Mesodermal cell (in vitro differentiated cells): ENCODE measurements around the gene CLIC1.

Source experiments
- H3K27ac ChIP-seq: 2 replicates; pipeline ENCODE4 v1.7.0; 2013; ENCODE audit warnings: mild to moderate bottlenecking, low read depth, low read length, moderate library complexity; ENCODE audit not compliant: severe bottlenecking
- H3K36me3 ChIP-seq: 2 replicates; pipeline ENCODE4 v1.7.1; 2013; ENCODE audit warnings: mild to moderate bottlenecking, low read length, moderate library complexity; ENCODE audit not compliant: control insufficient read depth, insufficient read depth
- H3K4me1 ChIP-seq: one replicate; pipeline ENCODE4 v1.7.1; 2013; ENCODE audit warnings: mild to moderate bottlenecking, low read length; ENCODE audit not compliant: insufficient read depth, control insufficient read depth, poor library complexity, severe bottlenecking
- H3K4me3 ChIP-seq: 2 replicates; pipeline ENCODE4 v1.7.0; 2013; ENCODE audit warnings: low read length, control low read depth, mild to moderate bottlenecking; ENCODE audit not compliant: insufficient read depth, poor library complexity, severe bottlenecking; ENCODE audit errors: extremely low read depth
- H3K9me3 ChIP-seq: 2 replicates; pipeline ENCODE4 v1.7.1; 2013; ENCODE audit warnings: mild to moderate bottlenecking, low read length, moderate library complexity; ENCODE audit not compliant: control insufficient read depth
- WGBS, 2 experiments: methylation state at CpG; one replicate each; pipeline ENCODE4 v1.1.5; 2013; ENCODE audit warnings: missing lambda C conversion rate in 2 of 2; ENCODE audit not compliant: insufficient coverage in 2 of 2; 5-methylcytosine and 5-hydroxymethylcytosine counted together

Gene CLIC1

DNA sequence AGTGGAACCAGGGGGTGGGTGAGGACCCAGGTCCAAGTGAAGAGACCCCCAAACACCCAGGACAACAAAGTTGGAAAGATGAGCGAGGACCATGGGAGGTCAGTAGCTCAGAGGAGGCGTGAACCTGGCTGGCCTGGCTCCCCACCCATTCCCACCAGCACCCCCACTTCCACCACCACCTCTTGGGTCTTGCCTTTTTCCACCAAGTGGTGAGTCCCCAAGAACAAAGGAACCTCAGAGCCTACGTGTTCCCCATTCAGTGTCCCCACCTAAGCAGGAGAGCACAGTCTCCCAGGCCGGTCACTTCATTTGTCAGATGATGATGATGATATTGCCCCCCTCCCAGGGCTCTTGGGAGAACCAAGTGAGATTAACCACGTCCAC, 41.3 kb upstream of the CLIC1 start:
- H3K36me3 ChIP-seq, result peaks cover 42% of the 10 kb centered on the region
- peak overlapping the region; percentile 23 for H3K27ac ChIP-seq
- H3K4me1 ChIP-seq, result peaks cover 12% of the 10 kb centered on the region
- no peak overlapping the region for H3K4me3 ChIP-seq
- 96 to 100% methylated on average over 3 to 5 of the region's 5 CpGs for WGBS, 2 experiments
- H3K9me3 ChIP-seq, result no peaks in the 10 kb centered on the region

DNA sequence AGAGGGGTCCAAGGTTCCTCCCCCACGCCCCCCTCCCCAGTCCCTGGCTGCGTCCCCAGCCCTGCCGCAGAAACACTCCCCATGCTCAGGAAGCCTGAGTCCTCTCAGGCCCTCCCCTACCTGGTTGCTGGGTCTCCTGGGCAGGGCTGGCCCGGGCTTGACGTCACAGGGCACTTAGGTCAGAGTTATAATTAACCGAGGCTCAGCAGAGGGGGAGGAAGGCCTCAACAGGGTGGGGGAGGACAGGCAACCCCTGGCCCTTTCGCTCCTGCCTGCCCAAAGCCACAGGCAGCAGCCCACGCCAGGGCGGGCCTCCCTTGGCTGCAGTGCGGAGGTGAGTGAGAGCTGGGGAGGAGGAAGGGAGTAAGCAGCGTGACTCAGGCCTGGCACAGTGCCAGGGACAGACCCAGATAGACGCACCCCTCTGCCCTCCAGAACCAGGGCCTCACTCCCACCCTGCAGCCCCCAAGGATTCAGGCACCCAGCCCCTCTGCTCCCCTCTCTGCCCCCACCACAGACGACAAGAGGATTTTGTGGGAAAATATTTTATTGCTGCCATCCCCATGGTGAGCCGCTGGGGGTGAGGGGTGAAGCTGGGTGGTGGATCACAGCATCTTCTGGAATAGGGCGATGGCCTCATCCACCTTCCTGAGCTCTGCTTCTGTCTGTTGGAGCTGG, 40.8 kb upstream of the CLIC1 start, which contains the start of gene VWA7:
TSS of gene VWA7 (minus strand) at position 340 of the 678 bp plus-strand sequence. CDS start 549 bp downstream, outside the sequence.
- no peaks in the 10 kb centered on the region for H3K9me3 ChIP-seq
- 36 to 80% methylated on average over 3 to 11 of the region's 15 CpGs for WGBS, 2 experiments
- peaks cover 12% of the 10 kb centered on the region for H3K4me1 ChIP-seq
- peak within 1 kb of the TSS; percentile 23 for H3K27ac ChIP-seq
- H3K4me3 ChIP-seq, result no peak within 1 kb of the TSS
- H3K36me3 ChIP-seq, result peaks cover 37% of the 10 kb centered on the region

DNA sequence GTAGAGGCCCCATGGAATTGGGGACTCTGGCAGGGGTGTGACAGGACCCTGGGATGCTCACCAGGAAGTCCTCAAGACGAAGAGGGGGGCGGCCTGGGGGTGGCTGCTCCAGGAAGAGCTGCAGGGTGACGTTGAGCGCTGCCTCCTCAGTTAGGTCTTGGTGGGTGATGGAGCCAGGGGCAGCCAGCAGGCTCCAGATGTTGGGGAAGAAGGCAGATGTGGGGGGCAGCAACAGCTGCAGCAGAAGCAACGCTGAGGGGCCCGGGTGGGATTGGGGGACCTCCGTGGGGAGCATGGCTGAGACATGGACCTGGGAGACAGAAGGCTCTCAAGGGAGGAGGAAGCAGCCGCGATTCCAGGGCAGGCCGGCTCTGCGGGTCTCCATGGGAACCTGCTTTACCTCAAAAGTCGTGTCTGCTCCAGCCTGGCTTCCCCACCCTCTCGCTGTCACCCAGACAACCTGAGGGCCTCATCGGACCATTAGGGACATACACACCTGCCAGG, 40.2 kb upstream of the CLIC1 start:
- Histone ChIP-seq H3K36me3 (peaks cover 31% of the 10 kb centered on the region), H3K4me3 (no peak overlapping the region), H3K4me1 (peaks cover 12% of the 10 kb centered on the region), H3K9me3 (no peaks in the 10 kb centered on the region), H3K27ac (no peak overlapping the region)
- WGBS, 2 experiments, result 76 to 82% methylated on average over 10 to 14 of the region's 14 CpGs

DNA sequence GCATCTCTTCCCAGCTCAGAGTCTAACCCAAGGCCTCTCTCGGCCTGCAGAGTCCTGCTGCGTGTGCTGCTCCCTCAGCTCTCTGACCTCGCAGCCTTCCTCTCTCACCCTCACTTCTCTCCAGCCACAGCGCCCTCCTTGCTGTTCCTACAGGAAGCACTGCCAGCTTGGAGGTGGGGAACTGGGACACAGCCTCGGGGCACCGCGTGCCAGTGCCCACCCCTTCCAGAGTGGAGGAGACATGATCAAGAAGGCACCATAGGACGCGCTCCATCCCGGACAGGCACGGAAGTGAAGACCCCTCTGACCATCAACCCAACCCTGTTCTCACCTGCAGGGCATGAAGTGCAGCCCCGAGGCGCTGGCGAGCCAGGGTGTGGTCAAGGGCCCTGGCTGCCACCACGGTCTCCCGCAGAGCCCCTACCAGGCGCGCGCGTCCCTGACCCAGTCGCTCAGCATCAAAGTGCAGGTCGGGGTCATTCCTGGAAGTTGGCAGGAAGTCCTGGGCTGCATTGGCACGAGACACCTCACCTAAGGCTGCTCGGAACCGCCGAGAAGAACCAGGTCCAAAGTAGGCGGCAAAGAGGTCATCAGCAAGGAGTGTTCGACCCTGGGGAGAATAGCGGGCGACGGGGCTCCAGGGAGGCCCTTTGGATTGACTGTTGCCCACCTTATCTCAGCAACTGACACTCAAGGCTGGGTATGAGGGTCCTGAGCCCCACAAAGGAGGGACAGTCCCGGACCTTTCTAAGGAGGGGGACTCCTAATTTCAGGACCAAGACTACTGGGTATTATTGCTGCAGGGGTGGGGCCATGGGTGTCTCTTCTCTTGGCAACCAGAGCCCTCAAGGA, 39.5 kb upstream of the CLIC1 start:
- H3K4me1 ChIP-seq, result peaks cover 12% of the 10 kb centered on the region
- no peaks in the 10 kb centered on the region for H3K9me3 ChIP-seq
- WGBS, 2 experiments, result 90 to 94% methylated on average over 31 to 32 of the region's 32 CpGs
- H3K36me3 ChIP-seq, result peaks cover 24% of the 10 kb centered on the region
- H3K4me3 ChIP-seq, result no peak overlapping the region
- H3K27ac ChIP-seq, result no peak overlapping the region

DNA sequence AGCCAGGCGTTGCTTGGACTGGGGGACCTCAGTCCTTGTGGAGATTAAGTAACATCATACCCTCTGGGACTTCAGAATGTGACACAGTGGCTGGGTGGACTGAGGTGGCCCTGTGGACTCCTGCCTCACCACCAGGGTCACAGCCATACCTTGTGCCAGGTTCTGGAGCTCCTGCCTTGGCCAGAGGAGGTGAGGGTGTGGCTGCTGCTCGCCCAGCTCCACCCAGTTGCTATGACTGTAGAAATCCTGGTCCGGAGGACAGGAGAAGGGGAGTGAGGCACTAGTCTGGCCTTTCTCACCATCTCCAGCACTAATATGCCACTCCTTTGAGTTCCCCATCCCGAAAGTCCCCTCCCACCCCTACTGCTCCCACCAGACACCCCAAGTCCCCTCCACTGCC, 38.9 kb upstream of the CLIC1 start:
- H3K36me3 ChIP-seq, result peaks cover 18% of the 10 kb centered on the region
- peaks cover 12% of the 10 kb centered on the region for H3K4me1 ChIP-seq
- 80 to 95% methylated on average over 2 of the region's 4 CpGs for WGBS, 2 experiments
- H3K4me3 ChIP-seq, result no peak overlapping the region
- H3K9me3 ChIP-seq, result no peaks in the 10 kb centered on the region
- H3K27ac ChIP-seq, result no peak overlapping the region

DNA sequence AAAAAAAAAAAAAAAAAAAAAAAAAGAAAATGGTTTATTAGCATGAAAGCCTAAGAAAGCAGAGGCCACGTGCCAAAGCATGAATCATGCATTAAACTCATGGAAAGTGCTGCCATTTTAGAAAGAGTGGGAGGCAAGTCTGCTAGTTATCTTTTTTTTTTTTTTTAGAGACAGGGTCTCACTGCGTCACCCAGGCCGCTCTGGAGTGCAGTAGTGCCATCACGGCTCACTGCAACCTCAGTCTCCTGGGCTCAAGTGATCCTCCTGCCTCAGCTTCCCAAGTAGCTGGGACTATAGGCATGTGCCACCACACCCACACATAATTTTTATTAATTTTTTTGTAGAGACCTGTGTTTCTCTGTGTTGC, 35.6 kb upstream of the CLIC1 start:
- Histone ChIP-seq H3K9me3 (no peaks in the 10 kb centered on the region), H3K27ac (no peak overlapping the region), H3K36me3 (no peaks in the 10 kb centered on the region), H3K4me1 (peaks cover 6% of the 10 kb centered on the region), H3K4me3 (no peak overlapping the region)
- WGBS, 2 experiments, result 94% methylated on average over 3 of the region's 4 CpGs; no CpG with 5 or more reads in 1 of the 2 experiments

DNA sequence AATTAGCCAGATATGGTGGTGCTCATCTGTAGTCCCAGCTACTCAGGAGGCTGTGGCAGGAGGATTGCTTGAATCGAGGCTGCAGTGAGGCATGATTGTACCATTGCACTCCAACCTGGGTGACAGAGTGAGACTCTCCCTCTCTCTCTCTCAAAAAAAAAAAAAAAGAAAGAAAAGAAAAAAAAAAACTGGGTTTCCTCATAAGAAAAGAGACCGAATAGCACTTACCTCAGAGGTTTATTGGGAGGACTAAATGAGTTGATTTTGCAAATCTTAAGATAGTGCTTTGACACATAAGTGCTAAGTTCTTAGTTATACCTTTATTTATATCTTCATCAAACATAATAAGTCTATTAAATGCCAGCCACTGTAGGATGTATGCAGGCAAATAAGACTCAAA, 34.5 kb upstream of the CLIC1 start:
- no peaks in the 10 kb centered on the region for H3K4me1 ChIP-seq
- no peak overlapping the region for H3K4me3 ChIP-seq
- H3K36me3 ChIP-seq, result no peaks in the 10 kb centered on the region
- WGBS, 2 experiments, result no CpG with 5 or more reads among the region's 2 CpGs
- H3K9me3 ChIP-seq, result no peaks in the 10 kb centered on the region
- no peak overlapping the region for H3K27ac ChIP-seq

DNA sequence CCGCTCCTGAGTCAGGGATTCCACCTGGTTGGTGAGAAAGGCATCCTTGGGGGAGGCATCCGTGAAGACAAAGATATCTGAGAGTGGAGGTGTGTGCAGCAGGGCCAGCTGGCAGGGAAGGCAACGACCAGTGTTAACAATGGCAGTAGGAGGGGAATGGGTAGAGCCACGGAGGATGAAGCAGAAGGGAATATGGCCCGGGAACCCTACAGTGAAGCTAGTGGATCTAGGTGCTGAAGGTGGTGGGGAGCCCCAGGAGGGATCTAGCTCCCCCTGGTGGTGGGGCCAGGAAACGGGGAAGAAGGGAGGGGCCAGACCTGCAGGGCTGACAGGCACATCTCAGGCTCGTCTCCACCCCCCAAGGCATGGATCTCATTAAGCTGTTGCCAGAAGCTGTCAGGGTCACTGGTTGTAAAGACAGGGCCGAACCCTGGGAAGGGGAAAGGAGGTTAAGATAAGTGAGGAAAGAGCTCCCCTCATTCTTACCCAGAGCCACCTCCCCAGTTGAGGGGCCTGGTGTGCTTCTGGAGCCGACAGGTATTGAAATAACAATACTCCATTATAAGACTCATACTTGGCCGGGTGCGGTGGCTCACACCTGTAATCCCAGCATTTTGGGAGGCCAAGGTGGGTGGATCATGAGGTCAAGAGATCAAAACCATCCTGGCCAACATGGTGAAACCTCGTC, 33.5 kb upstream of the CLIC1 start:
- H3K4me3 ChIP-seq, result no peak overlapping the region
- H3K9me3 ChIP-seq, result no peaks in the 10 kb centered on the region
- no peaks in the 10 kb centered on the region for H3K36me3 ChIP-seq
- WGBS, 2 experiments, result 71 to 84% methylated on average over 7 to 8 of the region's 12 CpGs
- no peaks in the 10 kb centered on the region for H3K4me1 ChIP-seq
- H3K27ac ChIP-seq, result no peak overlapping the region

DNA sequence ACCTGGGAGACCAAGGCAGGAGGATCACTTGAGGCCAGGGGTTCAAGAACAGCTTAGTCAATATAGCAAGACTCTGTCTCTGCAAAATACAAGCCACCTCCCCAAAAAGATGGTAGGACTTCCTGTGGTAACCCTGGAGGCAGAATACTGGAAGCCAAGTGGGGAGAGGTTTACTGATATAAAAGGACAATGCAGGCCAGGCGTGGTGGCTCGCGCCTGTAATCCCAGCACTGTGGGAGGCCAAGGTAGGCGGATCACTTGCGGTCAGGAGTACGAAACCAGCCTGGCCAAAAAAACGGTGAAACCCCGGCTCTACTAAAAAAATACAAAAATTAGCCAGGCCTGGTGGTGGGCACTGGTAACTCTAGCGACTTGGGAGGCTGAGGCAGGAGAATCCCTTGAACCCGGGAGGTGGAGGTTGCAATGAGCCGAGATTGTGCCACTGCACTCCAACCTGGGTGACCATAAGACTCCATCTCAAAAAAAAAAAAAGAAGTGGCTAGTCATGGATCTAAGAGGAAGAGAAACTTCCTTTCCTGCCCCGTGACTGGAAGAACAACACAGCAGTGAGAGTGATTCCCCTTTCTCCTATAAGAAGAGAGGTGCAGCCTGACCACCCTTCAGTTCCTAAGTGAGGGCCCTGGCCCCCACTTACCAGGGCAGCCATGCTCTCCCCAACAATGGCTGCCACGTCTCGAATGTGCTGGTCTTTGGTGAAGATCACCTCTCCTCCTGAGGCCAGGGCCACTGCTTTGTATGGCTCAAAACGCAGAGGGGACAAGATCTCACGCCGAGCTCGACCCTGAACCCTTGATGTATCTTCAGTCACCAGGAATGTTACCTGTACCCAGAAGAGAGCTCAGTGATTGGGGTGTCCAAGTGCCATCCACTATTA, 32.3 kb upstream of the CLIC1 start:
- H3K4me3 ChIP-seq, result no peak overlapping the region
- 94 to 98% methylated on average over 17 to 18 of the region's 18 CpGs for WGBS, 2 experiments
- H3K36me3 ChIP-seq, result no peaks in the 10 kb centered on the region
- H3K27ac ChIP-seq, result no peak overlapping the region
- H3K4me1 ChIP-seq, result peaks cover 7% of the 10 kb centered on the region
- H3K9me3 ChIP-seq, result no peaks in the 10 kb centered on the region

DNA sequence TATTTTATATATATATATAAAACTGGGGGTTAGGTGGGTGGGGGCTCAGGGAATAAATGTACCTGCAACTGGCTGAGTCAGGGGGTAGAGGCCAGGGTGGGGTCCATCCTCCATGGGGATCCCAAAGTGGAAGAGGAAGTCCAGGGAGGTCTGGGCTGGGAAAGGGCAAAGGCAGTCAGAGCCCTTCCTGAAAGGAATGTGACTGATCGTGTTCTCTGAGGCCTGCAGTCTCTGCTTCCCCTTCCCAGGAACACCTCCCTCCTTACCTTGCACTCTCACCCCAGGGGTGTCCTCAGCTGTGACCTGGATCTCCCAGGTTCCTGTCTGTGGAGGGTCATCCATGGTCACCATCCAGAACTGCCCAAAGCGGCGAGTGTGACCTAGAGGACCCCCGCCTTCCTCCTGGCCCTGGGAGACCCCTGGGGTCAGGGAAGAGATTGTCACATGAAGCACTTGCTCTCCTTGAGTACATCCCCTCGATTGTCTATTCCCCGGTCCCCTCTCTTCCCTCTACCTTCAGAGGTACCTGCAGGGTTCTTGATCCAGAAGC, 30.8 kb upstream of the CLIC1 start:
- peaks cover 6% of the 10 kb centered on the region for H3K36me3 ChIP-seq
- no peaks in the 10 kb centered on the region for H3K9me3 ChIP-seq
- H3K4me3 ChIP-seq, result no peak overlapping the region
- peaks cover 18% of the 10 kb centered on the region for H3K4me1 ChIP-seq
- no peak overlapping the region for H3K27ac ChIP-seq
- WGBS, 2 experiments, result 88 to 93% methylated on average over 6 of the region's 6 CpGs
